ENCODE results near the gene GBF1.

GRCh38 chr10:102342458-102342857 is 97.1 kb downstream of the GBF1 start:
- TF ChIP-seq, protein P1, sequence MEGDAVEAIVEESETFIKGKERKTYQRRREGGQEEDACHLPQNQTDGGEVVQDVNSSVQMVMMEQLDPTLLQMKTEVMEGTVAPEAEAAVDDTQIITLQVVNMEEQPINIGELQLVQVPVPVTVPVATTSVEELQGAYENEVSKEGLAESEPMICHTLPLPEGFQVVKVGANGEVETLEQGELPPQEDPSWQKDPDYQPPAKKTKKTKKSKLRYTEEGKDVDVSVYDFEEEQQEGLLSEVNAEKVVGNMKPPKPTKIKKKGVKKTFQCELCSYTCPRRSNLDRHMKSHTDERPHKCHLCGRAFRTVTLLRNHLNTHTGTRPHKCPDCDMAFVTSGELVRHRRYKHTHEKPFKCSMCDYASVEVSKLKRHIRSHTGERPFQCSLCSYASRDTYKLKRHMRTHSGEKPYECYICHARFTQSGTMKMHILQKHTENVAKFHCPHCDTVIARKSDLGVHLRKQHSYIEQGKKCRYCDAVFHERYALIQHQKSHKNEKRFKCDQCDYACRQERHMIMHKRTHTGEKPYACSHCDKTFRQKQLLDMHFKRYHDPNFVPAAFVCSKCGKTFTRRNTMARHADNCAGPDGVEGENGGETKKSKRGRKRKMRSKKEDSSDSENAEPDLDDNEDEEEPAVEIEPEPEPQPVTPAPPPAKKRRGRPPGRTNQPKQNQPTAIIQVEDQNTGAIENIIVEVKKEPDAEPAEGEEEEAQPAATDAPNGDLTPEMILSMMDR (IDR thresholded peaks at IDR 0.05; ENCODE audit: low read depth, low read length, missing input control): no peak
- TF ChIP-seq, protein P2, sequence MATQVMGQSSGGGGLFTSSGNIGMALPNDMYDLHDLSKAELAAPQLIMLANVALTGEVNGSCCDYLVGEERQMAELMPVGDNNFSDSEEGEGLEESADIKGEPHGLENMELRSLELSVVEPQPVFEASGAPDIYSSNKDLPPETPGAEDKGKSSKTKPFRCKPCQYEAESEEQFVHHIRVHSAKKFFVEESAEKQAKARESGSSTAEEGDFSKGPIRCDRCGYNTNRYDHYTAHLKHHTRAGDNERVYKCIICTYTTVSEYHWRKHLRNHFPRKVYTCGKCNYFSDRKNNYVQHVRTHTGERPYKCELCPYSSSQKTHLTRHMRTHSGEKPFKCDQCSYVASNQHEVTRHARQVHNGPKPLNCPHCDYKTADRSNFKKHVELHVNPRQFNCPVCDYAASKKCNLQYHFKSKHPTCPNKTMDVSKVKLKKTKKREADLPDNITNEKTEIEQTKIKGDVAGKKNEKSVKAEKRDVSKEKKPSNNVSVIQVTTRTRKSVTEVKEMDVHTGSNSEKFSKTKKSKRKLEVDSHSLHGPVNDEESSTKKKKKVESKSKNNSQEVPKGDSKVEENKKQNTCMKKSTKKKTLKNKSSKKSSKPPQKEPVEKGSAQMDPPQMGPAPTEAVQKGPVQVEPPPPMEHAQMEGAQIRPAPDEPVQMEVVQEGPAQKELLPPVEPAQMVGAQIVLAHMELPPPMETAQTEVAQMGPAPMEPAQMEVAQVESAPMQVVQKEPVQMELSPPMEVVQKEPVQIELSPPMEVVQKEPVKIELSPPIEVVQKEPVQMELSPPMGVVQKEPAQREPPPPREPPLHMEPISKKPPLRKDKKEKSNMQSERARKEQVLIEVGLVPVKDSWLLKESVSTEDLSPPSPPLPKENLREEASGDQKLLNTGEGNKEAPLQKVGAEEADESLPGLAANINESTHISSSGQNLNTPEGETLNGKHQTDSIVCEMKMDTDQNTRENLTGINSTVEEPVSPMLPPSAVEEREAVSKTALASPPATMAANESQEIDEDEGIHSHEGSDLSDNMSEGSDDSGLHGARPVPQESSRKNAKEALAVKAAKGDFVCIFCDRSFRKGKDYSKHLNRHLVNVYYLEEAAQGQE (IDR thresholded peaks at IDR 0.05): no peak
- TF ChIP-seq YY1 (IDR thresholded peaks at IDR 0.05) (no peak), RAD21 (IDR thresholded peaks at IDR 0.05) (no peak), SP1 (IDR thresholded peaks at IDR 0.05) (no peak), EGR1 (IDR thresholded peaks at IDR 0.05; ENCODE audit: low read depth in 2 of 2) (no peak), JUND (IDR thresholded peaks at IDR 0.05) (no peak), RXRA (IDR thresholded peaks at IDR 0.05) (no peak), GABPA (IDR thresholded peaks at IDR 0.05 in 1 of 2, conservative IDR thresholded peaks at IDR 0.05 in 1 of 2) (no peak), MAX (IDR thresholded peaks at IDR 0.05) (no peak)
- TF ChIP-seq, protein P3, sequence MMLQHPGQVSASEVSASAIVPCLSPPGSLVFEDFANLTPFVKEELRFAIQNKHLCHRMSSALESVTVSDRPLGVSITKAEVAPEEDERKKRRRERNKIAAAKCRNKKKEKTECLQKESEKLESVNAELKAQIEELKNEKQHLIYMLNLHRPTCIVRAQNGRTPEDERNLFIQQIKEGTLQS (IDR thresholded peaks at IDR 0.05): no peak
